Muscle layer of duodenum (tissue), 2 donors: Measurements from ENCODE around the gene S100P.
"Not testable (repeated sequence)": the region's sequence is repeated elsewhere in the genome, so short reads cannot be mapped to it uniquely, and the experiment has no call there.

Source experiments
- H3K27ac ChIP-seq: one replicate; pipeline ENCODE4 v1.7.0; 2013; ENCODE audit warnings: mild to moderate bottlenecking, low read length
- H3K27me3 ChIP-seq: one replicate; pipeline ENCODE4 v1.7.0; 2013; ENCODE audit warnings: low read depth, mild to moderate bottlenecking, control low read depth, low read length
- H3K36me3 ChIP-seq, 2 donors: one replicate each; pipeline ENCODE4 v1.7.0; 2013; ENCODE audit warnings: low read length in 2 of 2, control low read depth in 1 of 2, mild to moderate bottlenecking in 1 of 2; ENCODE audit not compliant: insufficient read depth in 2 of 2, control insufficient read depth in 1 of 2
- H3K4me1 ChIP-seq, 2 donors: one replicate each; pipeline ENCODE4 v1.7.0; 2013; ENCODE audit warnings: low read length in 2 of 2, mild to moderate bottlenecking in 2 of 2, control low read depth in 1 of 2, moderate library complexity in 1 of 2; ENCODE audit not compliant: insufficient read depth in 2 of 2, control insufficient read depth in 1 of 2
- H3K4me3 ChIP-seq, 2 donors: one replicate each; pipeline ENCODE4 v1.7.0; 2013; ENCODE audit warnings: low read length in 2 of 2, low read depth in 1 of 2, mild to moderate bottlenecking in 1 of 2
- H3K9me3 ChIP-seq, 2 donors: one replicate each; pipeline ENCODE4 v1.7.0; 2013; ENCODE audit warnings: low read length in 2 of 2, control low read depth in 1 of 2, mild to moderate bottlenecking in 1 of 2; ENCODE audit not compliant: control insufficient read depth in 1 of 2
- donor health status: healthy.

The S100P gene

GRCh38 chr4:6658597-6659075 lies 35.0 kb upstream of the S100P start:
- Histone ChIP-seq H3K9me3 (no peaks in the 10 kb centered on the region), H3K27me3 (peaks cover 7% of the 10 kb centered on the region), H3K4me1 (peaks cover 0 to 3% of the 10 kb centered on the region in 2 donors), H3K27ac (no peak overlapping the region), H3K4me3 (peak overlapping the region; percentile 37 to 62), H3K36me3 (no peaks in the 10 kb centered on the region)

- Histone ChIP-seq H3K27me3 (peaks cover 18% of the 10 kb centered on the region), H3K4me3 (no peak overlapping the region), H3K27ac (no peak overlapping the region), H3K36me3 (no peaks in the 10 kb centered on the region), H3K9me3 (no peaks in the 10 kb centered on the region), H3K4me1 (peaks cover 0 to 14% of the 10 kb centered on the region in 2 donors)
Observed at GRCh38 chr4:6659897-6660296, 33.8 kb upstream of the S100P start.

GRCh38 chr4:6660430-6660829 lies 33.2 kb upstream of the S100P start:
- Histone ChIP-seq H3K9me3 (no peaks in the 10 kb centered on the region), H3K4me1 (peaks cover 0 to 15% of the 10 kb centered on the region in 2 donors), H3K4me3 (no peak overlapping the region), H3K27ac (no peak overlapping the region), H3K36me3 (no peaks in the 10 kb centered on the region), H3K27me3 (peaks cover 19% of the 10 kb centered on the region)

- Histone ChIP-seq H3K4me1 (peaks cover 0 to 15% of the 10 kb centered on the region in 2 donors), H3K27ac (no peak overlapping the region), H3K27me3 (peaks cover 19% of the 10 kb centered on the region), H3K9me3 (no peaks in the 10 kb centered on the region), H3K36me3 (no peaks in the 10 kb centered on the region), H3K4me3 (no peak overlapping the region)
Observed at GRCh38 chr4:6662591-6662990, 31.1 kb upstream of the S100P start.

- Histone ChIP-seq H3K9me3 (no peaks in the 10 kb centered on the region), H3K36me3 (no peaks in the 10 kb centered on the region), H3K4me1 (peaks cover 0 to 15% of the 10 kb centered on the region in 2 donors), H3K27ac (no peak overlapping the region), H3K27me3 (peaks cover 19% of the 10 kb centered on the region), H3K4me3 (peak overlapping the region in 1 of 2 donors; percentile 59)
Observed at GRCh38 chr4:6663596-6664393, 29.9 kb upstream of the S100P start.

- H3K27me3 ChIP-seq, result peaks cover 19% of the 10 kb centered on the region
- no peak overlapping the region for H3K27ac ChIP-seq
- H3K4me3 ChIP-seq, result no peak overlapping the region
- no peaks in the 10 kb centered on the region for H3K36me3 ChIP-seq
- peaks cover 0 to 12% of the 10 kb centered on the region in 2 donors for H3K4me1 ChIP-seq
- H3K9me3 ChIP-seq, result no peaks in the 10 kb centered on the region
Observed at GRCh38 chr4:6665320-6665654, 28.4 kb upstream of the S100P start.

- H3K27ac ChIP-seq, result no peak overlapping the region
- peaks cover 0 to 12% of the 10 kb centered on the region in 2 donors for H3K4me1 ChIP-seq
- peaks cover 15% of the 10 kb centered on the region for H3K27me3 ChIP-seq
- H3K36me3 ChIP-seq, result no peaks in the 10 kb centered on the region
- H3K4me3 ChIP-seq, result no peak overlapping the region
- H3K9me3 ChIP-seq, result no peaks in the 10 kb centered on the region
Observed at GRCh38 chr4:6668391-6668790, 25.3 kb upstream of the S100P start.

- Histone ChIP-seq H3K4me3 (no peak overlapping the region), H3K9me3 (no peaks in the 10 kb centered on the region), H3K4me1 (peaks cover 17 to 19% of the 10 kb centered on the region in 2 donors), H3K27ac (no peak overlapping the region), H3K27me3 (no peaks in the 10 kb centered on the region), H3K36me3 (peaks cover 0 to 6% of the 10 kb centered on the region in 2 donors)
Observed at GRCh38 chr4:6671648-6672047, 22.0 kb upstream of the S100P start.

GRCh38 chr4:6672131-6672530 lies 21.5 kb upstream of the S100P start:
- H3K27me3 ChIP-seq, result no peaks in the 10 kb centered on the region
- H3K4me3 ChIP-seq, result no peak overlapping the region
- no peak overlapping the region for H3K27ac ChIP-seq
- H3K36me3 ChIP-seq, result peaks cover 0 to 6% of the 10 kb centered on the region in 2 donors
- H3K4me1 ChIP-seq, result peaks cover 19 to 24% of the 10 kb centered on the region in 2 donors
- no peaks in the 10 kb centered on the region for H3K9me3 ChIP-seq

- peaks cover 19 to 29% of the 10 kb centered on the region in 2 donors for H3K4me1 ChIP-seq
- H3K9me3 ChIP-seq, H3K27me3 ChIP-seq, H3K27ac ChIP-seq, H3K36me3 ChIP-seq, H3K4me3 ChIP-seq: not testable (repeated sequence)
Observed at GRCh38 chr4:6672541-6673190, 21.0 kb upstream of the S100P start.

GRCh38 chr4:6673191-6673659 lies 20.5 kb upstream of the S100P start:
- Histone ChIP-seq H3K27ac (peak overlapping the region; percentile 63), H3K4me1 (peaks cover 19 to 31% of the 10 kb centered on the region in 2 donors), H3K4me3 (peak overlapping the region; percentile 81 to 82)
- not testable (repeated sequence) for H3K27me3 ChIP-seq, H3K36me3 ChIP-seq, H3K9me3 ChIP-seq
